ENCODE results near the gene CDYL. TPM values are rescaled to one million over a fixed set of nuclear protein-coding genes. Genes with fewer than 3 reads are reported as not detected.

CDYL gene
- total RNA-seq, 1 donor from 2014 or later, result 46.1 TPM

DNA sequence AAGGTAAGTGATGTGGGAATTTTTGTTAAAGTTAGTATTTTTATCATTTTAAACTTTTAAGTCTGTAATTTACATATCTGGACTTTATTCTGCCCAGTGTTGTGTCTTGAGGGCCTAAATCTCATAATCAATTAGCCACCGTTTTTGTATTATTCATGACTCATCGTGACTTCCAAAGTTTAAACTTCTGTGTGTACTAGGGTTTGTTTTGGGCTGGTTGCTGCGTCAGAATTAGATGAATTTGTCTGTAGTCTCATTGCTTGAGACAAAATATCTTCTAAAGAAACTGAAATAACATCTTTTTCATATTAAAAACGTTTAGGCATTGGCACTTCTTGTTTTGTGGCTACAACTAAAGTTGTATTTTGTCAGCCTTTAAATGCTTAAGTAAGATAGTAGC lies 41.3 kb downstream of the CDYL start:
- FAIRE-seq, result no peak

DNA sequence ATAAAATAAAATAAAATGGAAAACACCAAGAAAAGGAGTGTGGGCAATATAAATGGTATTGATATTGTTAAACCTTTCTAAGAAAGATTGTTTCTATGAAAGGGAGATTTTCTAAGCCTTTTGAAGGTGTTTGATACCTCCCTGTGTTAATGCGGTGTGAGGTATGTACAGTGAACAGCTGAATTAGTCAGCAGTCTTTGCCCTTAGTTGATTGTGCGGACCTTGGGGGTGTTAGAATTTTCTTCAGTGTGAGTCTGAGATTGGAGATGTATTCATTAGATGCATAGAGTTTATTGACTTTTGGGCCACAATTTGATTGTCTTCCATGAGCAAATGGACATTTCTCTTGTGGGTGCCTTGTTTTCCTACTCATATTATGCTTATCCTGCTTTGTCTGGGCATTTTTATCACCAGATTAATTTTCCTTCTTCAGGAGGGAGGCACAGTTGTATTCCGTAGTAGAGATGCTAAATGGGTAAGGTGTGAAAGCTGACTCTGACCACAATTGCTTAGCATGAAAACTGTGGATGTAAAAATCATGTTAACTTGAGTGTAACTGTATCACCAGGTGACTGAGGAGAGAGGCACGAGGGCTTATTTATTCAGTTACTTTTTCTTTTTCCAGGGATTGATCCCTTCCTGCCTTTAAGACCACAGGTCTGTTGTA lies 42.2 kb downstream of the CDYL start:
- no peaks in the 10 kb centered on the region for H3K36me3 ChIP-seq (ENCODE audit: control insufficient read depth, insufficient read depth, low read length)
- DNase-seq (ENCODE audit: low read depth) (no peak), FAIRE-seq (no peak)
- H3K4me3 ChIP-seq (ENCODE audit: low read depth, low read length), result no peak overlapping the region
- TF ChIP-seq, protein P1, sequence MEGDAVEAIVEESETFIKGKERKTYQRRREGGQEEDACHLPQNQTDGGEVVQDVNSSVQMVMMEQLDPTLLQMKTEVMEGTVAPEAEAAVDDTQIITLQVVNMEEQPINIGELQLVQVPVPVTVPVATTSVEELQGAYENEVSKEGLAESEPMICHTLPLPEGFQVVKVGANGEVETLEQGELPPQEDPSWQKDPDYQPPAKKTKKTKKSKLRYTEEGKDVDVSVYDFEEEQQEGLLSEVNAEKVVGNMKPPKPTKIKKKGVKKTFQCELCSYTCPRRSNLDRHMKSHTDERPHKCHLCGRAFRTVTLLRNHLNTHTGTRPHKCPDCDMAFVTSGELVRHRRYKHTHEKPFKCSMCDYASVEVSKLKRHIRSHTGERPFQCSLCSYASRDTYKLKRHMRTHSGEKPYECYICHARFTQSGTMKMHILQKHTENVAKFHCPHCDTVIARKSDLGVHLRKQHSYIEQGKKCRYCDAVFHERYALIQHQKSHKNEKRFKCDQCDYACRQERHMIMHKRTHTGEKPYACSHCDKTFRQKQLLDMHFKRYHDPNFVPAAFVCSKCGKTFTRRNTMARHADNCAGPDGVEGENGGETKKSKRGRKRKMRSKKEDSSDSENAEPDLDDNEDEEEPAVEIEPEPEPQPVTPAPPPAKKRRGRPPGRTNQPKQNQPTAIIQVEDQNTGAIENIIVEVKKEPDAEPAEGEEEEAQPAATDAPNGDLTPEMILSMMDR (IDR thresholded peaks at IDR 0.05; ENCODE audit: insufficient read depth, low read length, severe bottlenecking), result no peak
- H3K27me3 ChIP-seq (ENCODE audit: control insufficient read depth, insufficient read depth, low read length), result no peaks in the 10 kb centered on the region

More for the DNA sequence above, 41.3 kb downstream of the CDYL start:
- no peaks in the 10 kb centered on the region for H3K36me3 ChIP-seq (ENCODE audit: control insufficient read depth, insufficient read depth, low read length)
- no peaks in the 10 kb centered on the region for H3K27me3 ChIP-seq (ENCODE audit: control insufficient read depth, insufficient read depth, low read length)
- DNase-seq (ENCODE audit: low read depth), result no peak
- TF ChIP-seq, protein P1 (IDR thresholded peaks at IDR 0.05; ENCODE audit: insufficient read depth, low read length, severe bottlenecking), result no peak
- H3K4me3 ChIP-seq (ENCODE audit: low read depth, low read length), result no peak overlapping the region

DNA sequence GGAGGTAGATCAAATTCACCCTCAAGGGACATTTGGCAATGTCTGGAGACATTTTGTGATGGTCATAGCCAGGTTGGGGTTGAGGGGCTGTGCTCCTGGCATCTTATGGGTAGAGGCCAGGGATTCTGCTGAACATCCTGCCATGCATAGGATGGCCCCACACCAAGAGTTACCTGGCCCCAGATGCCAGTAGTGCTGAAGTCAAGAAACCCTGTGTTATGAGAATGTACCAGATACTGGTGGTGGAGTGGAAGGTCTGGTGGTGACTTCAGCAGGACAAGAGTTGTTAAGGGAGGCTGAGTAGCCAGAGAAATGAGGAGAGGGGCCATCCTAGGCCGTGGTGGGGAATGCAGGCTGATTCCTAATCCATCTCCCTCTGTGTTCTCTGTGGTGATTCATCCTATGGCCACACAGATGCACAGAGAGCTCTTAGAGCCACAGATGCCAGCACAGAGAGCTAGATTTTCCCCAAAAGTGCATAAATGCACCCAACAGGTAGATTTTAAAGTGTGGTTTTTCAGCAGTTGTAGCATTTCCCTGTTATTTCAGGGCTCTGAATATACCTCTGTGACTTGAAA lies 43.6 kb downstream of the CDYL start:
- TF ChIP-seq, protein P1 (IDR thresholded peaks at IDR 0.05; ENCODE audit: insufficient read depth, low read length, severe bottlenecking), result no peak
- no peak for FAIRE-seq
- H3K4me3 ChIP-seq (ENCODE audit: low read depth, low read length), result no peak overlapping the region
- H3K36me3 ChIP-seq (ENCODE audit: control insufficient read depth, insufficient read depth, low read length), result no peaks in the 10 kb centered on the region
- no peaks in the 10 kb centered on the region for H3K27me3 ChIP-seq (ENCODE audit: control insufficient read depth, insufficient read depth, low read length)
- no peak for DNase-seq (ENCODE audit: low read depth)

DNA sequence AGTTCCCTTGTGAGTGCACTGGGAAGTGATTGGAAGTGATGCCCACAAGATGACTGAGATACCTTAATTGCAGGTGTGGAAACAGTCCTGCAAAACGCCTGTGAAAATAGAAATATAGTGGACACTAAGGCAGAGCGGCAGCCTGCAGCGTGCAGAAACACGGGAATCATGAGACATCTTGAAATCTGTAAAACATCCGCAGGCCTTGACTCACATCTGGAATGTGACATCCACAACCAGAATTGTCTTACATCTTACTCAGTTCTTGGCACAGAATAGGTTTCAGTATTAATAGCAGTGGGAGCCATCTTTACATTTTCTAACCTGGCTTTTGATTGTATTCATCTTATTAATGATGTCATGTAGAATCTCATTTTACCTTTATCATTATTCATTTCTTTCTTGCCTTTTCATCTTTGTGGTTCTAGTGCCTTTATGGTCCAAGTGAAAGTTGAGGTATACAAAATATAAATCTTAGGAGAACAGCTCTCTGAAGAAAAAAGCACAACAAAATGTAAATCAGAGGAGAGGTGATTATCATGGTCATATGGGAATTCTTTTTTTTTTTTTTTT lies 44.6 kb downstream of the CDYL start:
- no peak overlapping the region for H3K4me3 ChIP-seq (ENCODE audit: low read depth, low read length)
- FAIRE-seq (no peak), DNase-seq (ENCODE audit: low read depth) (no peak)
- TF ChIP-seq, protein P1 (IDR thresholded peaks at IDR 0.05; ENCODE audit: insufficient read depth, low read length, severe bottlenecking), result no peak
- no peaks in the 10 kb centered on the region for H3K27me3 ChIP-seq (ENCODE audit: control insufficient read depth, insufficient read depth, low read length)
- H3K36me3 ChIP-seq (ENCODE audit: control insufficient read depth, insufficient read depth, low read length), result no peaks in the 10 kb centered on the region

DNA sequence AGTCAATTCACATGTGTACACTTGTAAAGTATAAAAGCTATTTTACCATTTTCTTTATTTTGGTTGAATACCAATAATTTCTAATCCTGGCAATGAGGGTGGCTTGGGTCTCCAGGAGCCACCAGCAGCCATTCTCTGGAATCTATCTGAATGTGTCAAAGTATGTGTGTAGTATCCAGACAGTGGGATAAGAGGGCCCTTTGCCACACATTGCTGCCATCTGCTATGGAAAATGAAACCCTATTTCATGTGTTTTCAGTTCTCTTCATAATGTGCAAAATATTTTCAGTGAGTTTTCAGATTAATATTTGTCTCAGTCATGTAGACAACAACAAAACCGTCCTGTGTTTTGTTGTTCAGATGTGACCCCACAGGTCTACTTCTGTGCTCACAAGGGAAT lies 46.3 kb downstream of the CDYL start:
- DNase-seq (ENCODE audit: low read depth), result no peak
- TF ChIP-seq, protein P1 (IDR thresholded peaks at IDR 0.05; ENCODE audit: insufficient read depth, low read length, severe bottlenecking), result no peak
- no peak for FAIRE-seq

More for the DNA sequence above, 46.3 kb downstream of the CDYL start:
- no peaks in the 10 kb centered on the region for H3K27me3 ChIP-seq (ENCODE audit: control insufficient read depth, insufficient read depth, low read length)
- no peak overlapping the region for H3K4me3 ChIP-seq (ENCODE audit: low read depth, low read length)
- no peaks in the 10 kb centered on the region for H3K36me3 ChIP-seq (ENCODE audit: control insufficient read depth, insufficient read depth, low read length)
